GM12878 (cell line): Measurements from ENCODE around the gene PITPNC1. TPM values are rescaled to one million over a fixed set of nuclear protein-coding genes. Genes with fewer than 3 reads are reported as not detected.
A peak's percentile ranks its signal among the peaks of the same experiment; 100 is the strongest.

ENCODE experiments used
- GABPA ChIP-seq: IDR thresholded peaks from 2 replicates; pipeline ENCODE4 v1.6.1; 2014; ENCODE audit warnings: antibody characterized with exemption, low read depth, mild to moderate bottlenecking, inconsistent platforms
- KLF5 ChIP-seq: fragments of 450-650 bp; IDR thresholded peaks from 2 replicates; pipeline ENCODE4 v1.6.1; 2014; ENCODE audit warnings: mild to moderate bottlenecking; ENCODE audit not compliant: partially characterized antibody
- RAD51 ChIP-seq: fragments of 450-650 bp; IDR thresholded peaks from 2 replicates; pipeline ENCODE4 v1.6.1; 2016; ENCODE audit warnings: moderate library complexity, mild to moderate bottlenecking, inconsistent platforms
- SMARCA5 ChIP-seq: fragments of 450-650 bp; IDR thresholded peaks from 2 replicates; pipeline ENCODE4 v1.6.1; 2017; ENCODE audit warnings: mild to moderate bottlenecking
- TBL1XR1 ChIP-seq: IDR thresholded peaks from 2 replicates; pipeline ENCODE4 v1.6.1; 2012; ENCODE audit warnings: low read depth, low read length, improper control_type of control experiment
- polyA plus RNA-seq, 11 experiments: library from polyadenylated mRNA; depleted of rRNA in 4 of 11; unstranded in 6 of 11; stranded (reverse) in 5 of 11; fragments of >200 nt; fragmentation: Nextera tagmentation in 4 of 11; fragmentation: Illumina TruSeq in 1 of 11; extraction: Ambion mirVana in 4 of 11; extraction: Trizol in 1 of 11; gene quantifications; 1 replicate in 1 of 11; 2 replicates in 10 of 11; pipeline versions ENCODE4 v1.2.1 to v1.2.3, GENCODE V29; 2011 to 2016; ENCODE audit warnings: inconsistent platforms in 2 of 11, missing spikeins in 2 of 11, low read depth in 1 of 11
- total RNA-seq, 4 experiments: library from RNA; depleted of rRNA in 3 of 4; stranded (reverse); fragments of >200 nt in 3 of 4; fragmentation: Illumina TruSeq in 1 of 4; extraction: Trizol in 1 of 4; gene quantifications; 2 replicates each; pipeline versions ENCODE4 v1.2.1 to v1.2.3, GENCODE V29; 2013 to 2021
- TF ChIP-seq, protein P1 (sequence below): fragments of 450-650 bp; formaldehyde crosslinking; IDR thresholded peaks from 2 replicates; pipeline ENCODE4 v1.4.0; 2020; ENCODE audit warnings: mild to moderate bottlenecking, moderate library complexity
- TF ChIP-seq, protein P2 (sequence below): fragments of 450-650 bp; IDR thresholded peaks from 2 replicates; pipeline ENCODE4 v1.6.1; 2017; ENCODE audit warnings: mild to moderate bottlenecking, moderate library complexity
- TF ChIP-seq, protein P3 (sequence below): IDR thresholded peaks from 2 replicates; pipeline ENCODE4 v1.6.1; 2012; ENCODE audit warnings: mild to moderate bottlenecking, low read depth, low read length

PITPNC1 gene
- total and polyA plus RNA-seq, 10 of the 15 experiments (the other 5 are each of a cell fraction or from before 2014, with no cell fraction given) = 12.2 to 62.4 (median 47.3) TPM

DNA sequence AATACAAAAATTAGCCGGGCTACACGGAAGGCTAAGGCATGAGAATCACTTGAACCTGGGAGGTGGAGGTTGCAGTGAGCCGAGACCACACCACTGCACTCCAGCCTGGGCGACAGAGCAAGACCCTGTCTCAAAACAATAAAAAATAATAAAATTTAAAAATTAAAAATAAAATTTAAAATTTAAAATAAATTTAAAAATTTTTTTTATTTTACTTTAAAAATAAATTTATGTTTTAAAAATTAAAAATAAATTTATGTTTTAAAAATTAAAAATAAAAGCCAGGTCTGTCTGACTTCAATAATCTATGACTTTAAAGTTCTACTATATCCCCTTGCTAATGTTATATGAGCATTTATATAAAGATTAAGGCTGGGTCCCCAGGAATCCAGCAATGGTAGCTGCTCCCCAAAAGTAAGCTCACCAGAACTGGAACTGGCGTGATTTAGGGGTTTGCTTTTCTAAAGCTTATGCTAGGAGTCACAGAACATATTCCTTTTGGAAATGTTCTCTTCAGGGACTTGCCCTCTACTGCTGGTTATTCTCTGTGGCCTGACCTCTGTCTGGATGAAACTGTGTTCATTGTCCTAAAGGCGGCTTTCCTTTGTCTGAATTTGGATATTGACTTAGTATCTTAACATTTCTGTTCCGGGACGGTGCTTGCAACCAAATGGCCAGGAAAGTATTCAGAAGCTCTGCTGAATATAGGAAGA, 200.5 kb downstream of the PITPNC1 start (continued):
- TF ChIP-seq, protein P1, sequence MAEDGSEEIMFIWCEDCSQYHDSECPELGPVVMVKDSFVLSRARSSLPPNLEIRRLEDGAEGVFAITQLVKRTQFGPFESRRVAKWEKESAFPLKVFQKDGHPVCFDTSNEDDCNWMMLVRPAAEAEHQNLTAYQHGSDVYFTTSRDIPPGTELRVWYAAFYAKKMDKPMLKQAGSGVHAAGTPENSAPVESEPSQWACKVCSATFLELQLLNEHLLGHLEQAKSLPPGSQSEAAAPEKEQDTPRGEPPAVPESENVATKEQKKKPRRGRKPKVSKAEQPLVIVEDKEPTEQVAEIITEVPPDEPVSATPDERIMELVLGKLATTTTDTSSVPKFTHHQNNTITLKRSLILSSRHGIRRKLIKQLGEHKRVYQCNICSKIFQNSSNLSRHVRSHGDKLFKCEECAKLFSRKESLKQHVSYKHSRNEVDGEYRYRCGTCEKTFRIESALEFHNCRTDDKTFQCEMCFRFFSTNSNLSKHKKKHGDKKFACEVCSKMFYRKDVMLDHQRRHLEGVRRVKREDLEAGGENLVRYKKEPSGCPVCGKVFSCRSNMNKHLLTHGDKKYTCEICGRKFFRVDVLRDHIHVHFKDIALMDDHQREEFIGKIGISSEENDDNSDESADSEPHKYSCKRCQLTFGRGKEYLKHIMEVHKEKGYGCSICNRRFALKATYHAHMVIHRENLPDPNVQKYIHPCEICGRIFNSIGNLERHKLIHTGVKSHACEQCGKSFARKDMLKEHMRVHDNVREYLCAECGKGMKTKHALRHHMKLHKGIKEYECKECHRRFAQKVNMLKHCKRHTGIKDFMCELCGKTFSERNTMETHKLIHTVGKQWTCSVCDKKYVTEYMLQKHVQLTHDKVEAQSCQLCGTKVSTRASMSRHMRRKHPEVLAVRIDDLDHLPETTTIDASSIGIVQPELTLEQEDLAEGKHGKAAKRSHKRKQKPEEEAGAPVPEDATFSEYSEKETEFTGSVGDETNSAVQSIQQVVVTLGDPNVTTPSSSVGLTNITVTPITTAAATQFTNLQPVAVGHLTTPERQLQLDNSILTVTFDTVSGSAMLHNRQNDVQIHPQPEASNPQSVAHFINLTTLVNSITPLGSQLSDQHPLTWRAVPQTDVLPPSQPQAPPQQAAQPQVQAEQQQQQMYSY = no peak
- TF ChIP-seq RAD51 = no peak
- TF ChIP-seq, protein P2, sequence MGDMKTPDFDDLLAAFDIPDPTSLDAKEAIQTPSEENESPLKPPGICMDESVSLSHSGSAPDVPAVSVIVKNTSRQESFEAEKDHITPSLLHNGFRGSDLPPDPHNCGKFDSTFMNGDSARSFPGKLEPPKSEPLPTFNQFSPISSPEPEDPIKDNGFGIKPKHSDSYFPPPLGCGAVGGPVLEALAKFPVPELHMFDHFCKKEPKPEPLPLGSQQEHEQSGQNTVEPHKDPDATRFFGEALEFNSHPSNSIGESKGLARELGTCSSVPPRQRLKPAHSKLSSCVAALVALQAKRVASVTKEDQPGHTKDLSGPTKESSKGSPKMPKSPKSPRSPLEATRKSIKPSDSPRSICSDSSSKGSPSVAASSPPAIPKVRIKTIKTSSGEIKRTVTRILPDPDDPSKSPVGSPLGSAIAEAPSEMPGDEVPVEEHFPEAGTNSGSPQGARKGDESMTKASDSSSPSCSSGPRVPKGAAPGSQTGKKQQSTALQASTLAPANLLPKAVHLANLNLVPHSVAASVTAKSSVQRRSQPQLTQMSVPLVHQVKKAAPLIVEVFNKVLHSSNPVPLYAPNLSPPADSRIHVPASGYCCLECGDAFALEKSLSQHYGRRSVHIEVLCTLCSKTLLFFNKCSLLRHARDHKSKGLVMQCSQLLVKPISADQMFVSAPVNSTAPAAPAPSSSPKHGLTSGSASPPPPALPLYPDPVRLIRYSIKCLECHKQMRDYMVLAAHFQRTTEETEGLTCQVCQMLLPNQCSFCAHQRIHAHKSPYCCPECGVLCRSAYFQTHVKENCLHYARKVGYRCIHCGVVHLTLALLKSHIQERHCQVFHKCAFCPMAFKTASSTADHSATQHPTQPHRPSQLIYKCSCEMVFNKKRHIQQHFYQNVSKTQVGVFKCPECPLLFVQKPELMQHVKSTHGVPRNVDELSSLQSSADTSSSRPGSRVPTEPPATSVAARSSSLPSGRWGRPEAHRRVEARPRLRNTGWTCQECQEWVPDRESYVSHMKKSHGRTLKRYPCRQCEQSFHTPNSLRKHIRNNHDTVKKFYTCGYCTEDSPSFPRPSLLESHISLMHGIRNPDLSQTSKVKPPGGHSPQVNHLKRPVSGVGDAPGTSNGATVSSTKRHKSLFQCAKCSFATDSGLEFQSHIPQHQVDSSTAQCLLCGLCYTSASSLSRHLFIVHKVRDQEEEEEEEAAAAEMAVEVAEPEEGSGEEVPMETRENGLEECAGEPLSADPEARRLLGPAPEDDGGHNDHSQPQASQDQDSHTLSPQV = 0 out of 2 replicates have a peak, but pooled peaks have one; percentile 14
- peak; percentile 12; the same call in 1 of the 2 replicates for TF ChIP-seq SMARCA5
- TF ChIP-seq KLF5 = no peak
- TF ChIP-seq GABPA = no peak
- no peak for TF ChIP-seq TBL1XR1
- TF ChIP-seq, protein P3, sequence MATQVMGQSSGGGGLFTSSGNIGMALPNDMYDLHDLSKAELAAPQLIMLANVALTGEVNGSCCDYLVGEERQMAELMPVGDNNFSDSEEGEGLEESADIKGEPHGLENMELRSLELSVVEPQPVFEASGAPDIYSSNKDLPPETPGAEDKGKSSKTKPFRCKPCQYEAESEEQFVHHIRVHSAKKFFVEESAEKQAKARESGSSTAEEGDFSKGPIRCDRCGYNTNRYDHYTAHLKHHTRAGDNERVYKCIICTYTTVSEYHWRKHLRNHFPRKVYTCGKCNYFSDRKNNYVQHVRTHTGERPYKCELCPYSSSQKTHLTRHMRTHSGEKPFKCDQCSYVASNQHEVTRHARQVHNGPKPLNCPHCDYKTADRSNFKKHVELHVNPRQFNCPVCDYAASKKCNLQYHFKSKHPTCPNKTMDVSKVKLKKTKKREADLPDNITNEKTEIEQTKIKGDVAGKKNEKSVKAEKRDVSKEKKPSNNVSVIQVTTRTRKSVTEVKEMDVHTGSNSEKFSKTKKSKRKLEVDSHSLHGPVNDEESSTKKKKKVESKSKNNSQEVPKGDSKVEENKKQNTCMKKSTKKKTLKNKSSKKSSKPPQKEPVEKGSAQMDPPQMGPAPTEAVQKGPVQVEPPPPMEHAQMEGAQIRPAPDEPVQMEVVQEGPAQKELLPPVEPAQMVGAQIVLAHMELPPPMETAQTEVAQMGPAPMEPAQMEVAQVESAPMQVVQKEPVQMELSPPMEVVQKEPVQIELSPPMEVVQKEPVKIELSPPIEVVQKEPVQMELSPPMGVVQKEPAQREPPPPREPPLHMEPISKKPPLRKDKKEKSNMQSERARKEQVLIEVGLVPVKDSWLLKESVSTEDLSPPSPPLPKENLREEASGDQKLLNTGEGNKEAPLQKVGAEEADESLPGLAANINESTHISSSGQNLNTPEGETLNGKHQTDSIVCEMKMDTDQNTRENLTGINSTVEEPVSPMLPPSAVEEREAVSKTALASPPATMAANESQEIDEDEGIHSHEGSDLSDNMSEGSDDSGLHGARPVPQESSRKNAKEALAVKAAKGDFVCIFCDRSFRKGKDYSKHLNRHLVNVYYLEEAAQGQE = no peak
- TF ChIP-seq, all 136 proteins: peak for 4
